GM12864 (cell line): Measurements from ENCODE around the gene GRP.

Experiments
- DNase-seq: peaks from one replicate; pipeline ENCODE4 v3.0.0-alpha.2; 2011; ENCODE audit warnings: low read depth
- H3K4me3 ChIP-seq: 2 replicates; pipeline ENCODE4 v1.5.1; 2011; ENCODE audit warnings: mild to moderate bottlenecking, low read depth, low read length, control low read depth
- TF ChIP-seq, protein P1 (sequence below): IDR thresholded peaks from 2 replicates; pipeline ENCODE4 v1.5.1; 2011; ENCODE audit warnings: low read depth, mild to moderate bottlenecking, moderate library complexity, low read length, control low read depth, inconsistent platforms; ENCODE audit errors: missing control alignments

The GRP gene

DNA sequence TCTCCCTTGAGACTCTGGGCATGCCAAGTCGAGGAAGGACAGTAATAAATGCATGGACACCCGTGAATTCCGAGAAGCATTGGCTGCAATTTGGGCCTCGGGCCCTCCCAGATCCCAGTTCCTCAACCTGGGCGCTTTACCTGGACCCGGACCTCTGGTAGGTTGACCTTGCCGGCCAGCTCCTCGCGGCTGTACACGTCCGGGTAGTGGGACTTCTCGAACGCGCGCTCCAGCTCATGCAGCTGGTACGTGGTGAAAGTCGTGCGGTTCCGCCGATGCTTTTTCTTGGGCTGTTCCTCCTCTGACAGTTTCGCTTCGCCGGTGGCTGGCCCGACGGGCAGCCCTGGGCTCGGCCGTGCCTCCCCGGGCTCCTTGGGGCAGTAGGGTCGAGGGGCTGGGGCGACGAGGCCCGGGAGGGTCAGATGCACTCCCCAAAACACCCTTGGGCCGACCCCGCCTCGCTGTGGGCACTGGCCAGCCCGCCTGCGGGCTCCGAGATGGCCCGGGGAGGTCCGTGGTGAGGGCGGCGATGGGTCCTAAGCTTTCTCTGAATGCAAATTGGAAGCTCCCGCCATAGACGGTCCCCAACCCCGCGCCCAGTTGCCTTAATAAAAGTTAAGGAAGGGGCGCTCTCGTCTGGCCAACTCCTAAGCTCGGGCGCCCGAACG lies 52.4 kb downstream of the GRP start:
- H3K4me3 ChIP-seq, result no peak overlapping the region
- TF ChIP-seq, protein P1, sequence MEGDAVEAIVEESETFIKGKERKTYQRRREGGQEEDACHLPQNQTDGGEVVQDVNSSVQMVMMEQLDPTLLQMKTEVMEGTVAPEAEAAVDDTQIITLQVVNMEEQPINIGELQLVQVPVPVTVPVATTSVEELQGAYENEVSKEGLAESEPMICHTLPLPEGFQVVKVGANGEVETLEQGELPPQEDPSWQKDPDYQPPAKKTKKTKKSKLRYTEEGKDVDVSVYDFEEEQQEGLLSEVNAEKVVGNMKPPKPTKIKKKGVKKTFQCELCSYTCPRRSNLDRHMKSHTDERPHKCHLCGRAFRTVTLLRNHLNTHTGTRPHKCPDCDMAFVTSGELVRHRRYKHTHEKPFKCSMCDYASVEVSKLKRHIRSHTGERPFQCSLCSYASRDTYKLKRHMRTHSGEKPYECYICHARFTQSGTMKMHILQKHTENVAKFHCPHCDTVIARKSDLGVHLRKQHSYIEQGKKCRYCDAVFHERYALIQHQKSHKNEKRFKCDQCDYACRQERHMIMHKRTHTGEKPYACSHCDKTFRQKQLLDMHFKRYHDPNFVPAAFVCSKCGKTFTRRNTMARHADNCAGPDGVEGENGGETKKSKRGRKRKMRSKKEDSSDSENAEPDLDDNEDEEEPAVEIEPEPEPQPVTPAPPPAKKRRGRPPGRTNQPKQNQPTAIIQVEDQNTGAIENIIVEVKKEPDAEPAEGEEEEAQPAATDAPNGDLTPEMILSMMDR, result no peak
- DNase-seq, result no peak

DNA sequence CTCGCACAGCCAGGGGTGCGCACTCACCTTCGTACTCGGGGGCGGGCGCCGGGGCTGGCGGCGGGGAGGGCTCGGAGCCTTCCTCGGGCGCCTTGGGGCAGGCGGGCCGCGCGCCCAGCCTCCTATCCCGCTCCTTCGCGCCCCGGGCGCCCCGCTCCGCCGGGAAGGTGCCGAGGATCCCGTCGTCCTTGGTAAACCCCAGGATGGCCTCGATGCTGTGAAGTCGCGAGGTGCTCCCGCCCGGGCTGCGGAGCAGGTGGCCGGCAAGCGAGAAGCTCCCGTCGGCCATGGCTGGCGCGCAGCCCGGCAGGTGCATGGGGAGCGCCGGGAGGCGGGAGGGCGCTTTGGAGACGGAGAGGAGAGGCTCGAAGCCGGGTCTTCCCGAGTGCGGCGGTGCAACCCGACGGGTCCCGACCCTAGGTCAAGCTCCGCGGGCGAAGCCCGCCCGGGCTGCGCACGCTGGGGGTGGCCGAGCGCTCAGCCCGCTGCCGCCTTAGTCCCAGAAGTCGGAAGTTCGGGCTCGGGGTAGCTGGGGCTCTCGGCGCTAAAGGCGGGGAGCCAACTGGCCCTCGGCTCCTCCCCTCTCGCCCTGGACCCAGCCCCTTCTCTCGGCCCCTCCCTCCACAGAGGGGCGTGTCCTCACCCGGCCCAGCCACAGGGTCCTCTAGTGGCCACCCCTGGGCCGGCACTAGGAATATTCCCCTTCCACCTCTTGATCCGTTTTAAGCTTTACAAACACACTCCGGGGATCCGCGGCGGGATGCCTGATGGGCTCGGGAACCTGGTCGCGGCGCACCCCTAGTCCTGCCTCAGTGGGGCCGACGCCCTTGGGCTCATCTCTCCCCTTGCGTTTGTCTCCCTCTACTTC lies 53.2 kb downstream of the GRP start, which contains the start of gene RAX:
Gene RAX (minus strand): TSS at position 564 of the 868 bp plus-strand sequence. CDS start 248 bp downstream, at position 316.
- no peak for DNase-seq
- H3K4me3 ChIP-seq, result no peak within 1 kb of the TSS
- TF ChIP-seq, protein P1, result no peak

DNA sequence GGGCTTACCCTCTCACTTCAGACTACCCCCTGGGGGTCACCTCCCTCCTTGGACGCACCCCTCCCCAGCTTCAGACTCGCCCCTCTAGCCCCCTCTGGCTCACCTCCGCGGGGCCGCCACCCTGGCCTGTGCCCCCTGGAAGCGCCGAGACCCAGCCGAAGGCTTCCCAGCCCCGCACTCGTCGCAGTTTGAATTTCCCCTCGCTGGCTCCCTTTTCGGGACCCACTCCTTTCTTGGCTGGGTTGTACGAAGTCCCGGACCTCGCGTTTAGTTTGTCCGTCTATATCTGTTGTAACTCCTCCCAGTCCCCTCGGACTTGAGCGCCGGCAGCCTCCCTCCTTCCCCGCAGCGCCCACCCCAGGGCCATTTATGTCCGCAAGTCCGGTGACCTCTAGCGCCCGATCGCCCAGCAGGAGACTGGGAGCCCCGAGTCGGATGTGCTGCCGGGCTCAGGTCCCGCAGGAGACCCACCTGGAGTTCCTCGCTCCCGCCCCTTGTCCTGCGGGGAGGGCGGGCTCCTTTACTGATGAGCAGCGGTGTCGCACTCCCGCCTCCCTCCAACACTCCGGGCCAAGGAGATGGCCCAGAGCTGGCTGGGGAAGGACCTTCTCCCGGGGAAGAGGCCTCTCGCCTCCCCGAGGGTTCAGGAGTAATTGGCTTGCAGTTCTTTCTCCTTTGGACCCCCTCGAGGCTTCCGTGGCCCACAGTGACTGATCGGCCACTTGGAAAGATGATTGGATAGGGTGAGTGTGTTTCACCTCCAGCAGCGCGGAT lies 54.0 kb downstream of the GRP start:
- no peak overlapping the region for H3K4me3 ChIP-seq
- TF ChIP-seq, protein P1, result no peak
- DNase-seq, result no peak

DNA sequence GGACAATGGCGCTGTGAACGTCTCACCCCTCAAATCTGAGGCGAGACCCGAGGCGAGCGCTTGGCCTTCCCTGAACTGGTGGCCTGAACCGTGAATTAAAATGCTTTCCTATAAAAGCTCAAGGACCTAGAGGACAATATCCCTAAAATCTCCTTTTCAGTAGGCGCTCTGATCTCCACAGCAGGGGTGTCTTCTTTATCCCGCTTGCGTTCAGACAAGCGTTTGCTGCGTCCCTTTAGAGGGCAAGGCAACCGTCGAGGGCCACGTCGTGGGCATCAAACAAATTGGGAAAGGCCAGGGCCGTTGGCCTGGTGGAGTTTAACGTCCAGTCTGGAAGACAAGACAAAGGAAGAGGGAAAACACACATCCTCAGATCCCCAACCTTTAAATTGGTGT lies 54.6 kb downstream of the GRP start:
- TF ChIP-seq, protein P1, result no peak
- DNase-seq, result no peak
- no peak overlapping the region for H3K4me3 ChIP-seq

DNA sequence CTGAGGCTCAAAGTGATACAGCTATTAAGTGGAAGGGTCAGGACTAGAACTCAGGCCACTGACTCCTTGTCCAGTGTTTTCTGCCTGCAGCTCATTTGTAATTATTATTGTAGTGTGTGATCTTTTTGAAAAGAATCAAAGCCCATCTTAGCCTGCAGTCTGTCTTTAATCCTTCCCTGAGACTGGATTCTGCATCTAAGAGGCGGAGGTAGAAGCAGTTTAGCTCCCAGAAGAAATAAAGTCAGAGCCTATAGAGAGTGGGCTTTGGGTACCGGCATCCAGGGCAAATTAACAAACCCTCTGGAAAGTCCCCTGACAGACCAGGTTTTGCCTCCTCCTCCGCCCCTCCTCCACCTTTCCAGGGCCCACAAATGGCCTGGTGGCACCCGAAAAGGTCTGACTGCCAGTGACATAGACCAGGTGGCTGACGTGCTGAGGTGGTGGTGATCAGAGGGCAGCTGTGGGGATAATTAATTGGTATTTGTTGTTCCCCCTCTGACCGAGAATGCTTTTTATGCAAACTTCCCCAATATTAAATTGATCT lies 55.5 kb downstream of the GRP start:
- no peak overlapping the region for H3K4me3 ChIP-seq
- no peak for DNase-seq
- TF ChIP-seq, protein P1, result no peak

DNA sequence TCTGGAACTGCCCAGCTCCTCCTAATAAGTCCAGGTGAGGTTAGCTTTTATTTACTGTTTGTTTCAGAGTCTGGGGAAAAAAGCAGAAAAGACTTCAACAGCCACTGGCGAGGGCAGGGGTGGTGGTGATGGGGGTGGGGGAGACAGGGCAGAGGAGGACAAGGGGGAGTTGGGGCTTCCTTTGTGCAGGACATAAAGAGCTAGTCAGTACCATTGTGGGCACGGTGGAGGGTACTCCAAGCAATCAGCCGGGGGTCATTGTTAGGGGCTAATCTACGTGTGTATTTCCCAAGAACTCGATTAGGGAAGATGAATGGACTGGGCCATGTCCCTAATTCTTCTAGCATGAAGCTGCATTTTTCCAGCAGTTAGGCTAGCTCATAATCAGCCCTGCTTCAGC lies 56.1 kb downstream of the GRP start:
- no peak overlapping the region for H3K4me3 ChIP-seq
- TF ChIP-seq, protein P1, result no peak
- DNase-seq, result no peak
